AG09309 (cell line): ENCODE results near the gene NTSR1.

Source experiments
- DNase-seq: peaks from one replicate; pipeline ENCODE4 v3.0.0-alpha.2; 2010; ENCODE audit warnings: low read depth
- H3K4me3 ChIP-seq: 2 replicates; pipeline ENCODE4 v1.5.1; 2011; ENCODE audit warnings: mild to moderate bottlenecking, low read depth, low read length, moderate library complexity; ENCODE audit not compliant: control insufficient read depth
- CTCF ChIP-seq: IDR thresholded peaks from 2 replicates; pipeline ENCODE4 v1.5.1; 2011; ENCODE audit warnings: mild to moderate bottlenecking, low read depth, low read length, inconsistent platforms; ENCODE audit not compliant: insufficient read depth, control insufficient read depth; ENCODE audit errors: missing control alignments

NTSR1 gene

GRCh38 chr20:62801284-62802010 lies 92.8 kb downstream of the NTSR1 start:
- H3K4me3 ChIP-seq, result no peak overlapping the region
- DNase-seq, result no peak
- TF ChIP-seq CTCF, result no peak

GRCh38 chr20:62802026-62802712 lies 93.5 kb downstream of the NTSR1 start:
- H3K4me3 ChIP-seq, result no peak overlapping the region
- DNase-seq, result no peak
- no peak for TF ChIP-seq CTCF

GRCh38 chr20:62804021-62804626 lies 95.5 kb downstream of the NTSR1 start:
- H3K4me3 ChIP-seq, result peak overlapping the region; percentile 91
- TF ChIP-seq CTCF, result peak; percentile 19
- DNase-seq, result no peak

GRCh38 chr20:62804627-62805154 lies 96.1 kb downstream of the NTSR1 start, which contains the start of gene OGFR:
TSS of gene OGFR (plus strand) at chr20:62804835. CDS start at chr20:62804860, 25 bp downstream.
- H3K4me3 ChIP-seq, result peak within 1 kb of the TSS; percentile 91
- DNase-seq, result no peak
- no peak for TF ChIP-seq CTCF

GRCh38 chr20:62805155-62805710 lies 96.6 kb downstream of the NTSR1 start:
- peak overlapping the region; percentile 91 for H3K4me3 ChIP-seq
- peak; percentile 6 for TF ChIP-seq CTCF
- DNase-seq, result no peak

GRCh38 chr20:62805711-62806382 lies 97.2 kb downstream of the NTSR1 start:
- H3K4me3 ChIP-seq, result peak overlapping the region; percentile 91
- DNase-seq, result no peak
- TF ChIP-seq CTCF, result no peak
